ENCODE results near the gene CDH26. TPM values are rescaled to one million over a fixed set of nuclear protein-coding genes. Genes with fewer than 3 reads are reported as not detected.

CDH26 gene
- total and polyA plus RNA-seq, 9 of the 15 experiments (the other 6 are each of a cell fraction or from before 2014, with no cell fraction given), result 0.07 to 0.13 (median 0.10) TPM; not detected in 4

DNA sequence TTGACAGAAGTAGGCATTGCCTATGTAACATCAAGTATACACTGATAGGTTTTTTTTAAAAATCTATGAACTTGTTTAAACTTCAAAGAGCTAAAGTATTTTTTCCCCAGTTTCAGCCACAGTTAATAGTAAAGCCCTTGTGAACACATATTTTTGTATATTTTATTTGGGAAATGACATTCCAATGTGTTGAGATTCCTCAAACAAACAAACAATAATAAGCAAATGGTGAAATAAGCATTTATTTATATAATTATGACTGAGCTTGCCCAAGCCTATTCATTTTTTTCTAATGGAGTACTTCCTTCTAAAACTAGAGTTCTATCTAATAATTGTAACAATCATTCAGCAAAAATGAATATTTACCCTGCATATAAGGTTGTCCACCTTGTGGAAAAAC lies 37.3 kb upstream of the CDH26 start:
- in situ Hi-C loops (cut with MboI) (no loop called here), intact Hi-C loops (cut with micrococcal nuclease) (no loop called here)
- TF ChIP-seq EWSR1 (IDR thresholded peaks at IDR 0.05; ENCODE audit: borderline replicate concordance, low read depth, partially characterized antibody), result no peak
- TF ChIP-seq, protein P1, sequence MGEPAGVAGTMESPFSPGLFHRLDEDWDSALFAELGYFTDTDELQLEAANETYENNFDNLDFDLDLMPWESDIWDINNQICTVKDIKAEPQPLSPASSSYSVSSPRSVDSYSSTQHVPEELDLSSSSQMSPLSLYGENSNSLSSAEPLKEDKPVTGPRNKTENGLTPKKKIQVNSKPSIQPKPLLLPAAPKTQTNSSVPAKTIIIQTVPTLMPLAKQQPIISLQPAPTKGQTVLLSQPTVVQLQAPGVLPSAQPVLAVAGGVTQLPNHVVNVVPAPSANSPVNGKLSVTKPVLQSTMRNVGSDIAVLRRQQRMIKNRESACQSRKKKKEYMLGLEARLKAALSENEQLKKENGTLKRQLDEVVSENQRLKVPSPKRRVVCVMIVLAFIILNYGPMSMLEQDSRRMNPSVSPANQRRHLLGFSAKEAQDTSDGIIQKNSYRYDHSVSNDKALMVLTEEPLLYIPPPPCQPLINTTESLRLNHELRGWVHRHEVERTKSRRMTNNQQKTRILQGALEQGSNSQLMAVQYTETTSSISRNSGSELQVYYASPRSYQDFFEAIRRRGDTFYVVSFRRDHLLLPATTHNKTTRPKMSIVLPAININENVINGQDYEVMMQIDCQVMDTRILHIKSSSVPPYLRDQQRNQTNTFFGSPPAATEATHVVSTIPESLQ (CRISPR knock-in tag; IDR thresholded peaks at IDR 0.05), result no peak
- no peak for TF ChIP-seq PRPF4 (IDR thresholded peaks at IDR 0.05; ENCODE audit: insufficient read depth, low read depth, low read length, poor library complexity, severe bottlenecking)
- no peak for TF ChIP-seq PYGO2 (tag; IDR thresholded peaks at IDR 0.05)
- TF ChIP-seq HLTF (IDR thresholded peaks at IDR 0.05), result no peak
- TF ChIP-seq, protein P2, sequence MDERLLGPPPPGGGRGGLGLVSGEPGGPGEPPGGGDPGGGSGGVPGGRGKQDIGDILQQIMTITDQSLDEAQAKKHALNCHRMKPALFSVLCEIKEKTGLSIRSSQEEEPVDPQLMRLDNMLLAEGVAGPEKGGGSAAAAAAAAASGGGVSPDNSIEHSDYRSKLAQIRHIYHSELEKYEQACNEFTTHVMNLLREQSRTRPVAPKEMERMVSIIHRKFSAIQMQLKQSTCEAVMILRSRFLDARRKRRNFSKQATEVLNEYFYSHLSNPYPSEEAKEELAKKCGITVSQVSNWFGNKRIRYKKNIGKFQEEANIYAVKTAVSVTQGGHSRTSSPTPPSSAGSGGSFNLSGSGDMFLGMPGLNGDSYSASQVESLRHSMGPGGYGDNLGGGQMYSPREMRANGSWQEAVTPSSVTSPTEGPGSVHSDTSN (CRISPR knock-in tag; IDR thresholded peaks at IDR 0.05; ENCODE audit: low read depth), result no peak
- TF ChIP-seq, protein P2 (tag; conservative IDR thresholded peaks at IDR 0.05; ENCODE audit: low read depth), result no peak
- TF ChIP-seq FOS (IDR thresholded peaks at IDR 0.05; ENCODE audit: extremely low read depth, insufficient read length), result no peak
- no peak for TF ChIP-seq ETS2 (tag; IDR thresholded peaks at IDR 0.05; ENCODE audit: borderline replicate concordance, poor library complexity, severe bottlenecking)
- no peak for TF ChIP-seq ZEB2 (IDR thresholded peaks at IDR 0.05)
- TF ChIP-seq ZNF239 (CRISPR knock-in tag; IDR thresholded peaks at IDR 0.05), result no peak
- TF ChIP-seq, protein P3, sequence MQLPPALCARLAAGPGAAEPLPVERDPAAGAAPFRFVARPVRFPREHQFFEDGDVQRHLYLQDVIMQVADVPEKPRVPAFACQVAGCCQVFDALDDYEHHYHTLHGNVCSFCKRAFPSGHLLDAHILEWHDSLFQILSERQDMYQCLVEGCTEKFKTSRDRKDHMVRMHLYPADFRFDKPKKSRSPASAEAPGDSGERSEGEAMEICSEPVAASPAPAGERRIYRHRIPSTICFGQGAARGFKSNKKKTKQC (CRISPR knock-in tag; IDR thresholded peaks at IDR 0.05), result no peak
- TF ChIP-seq, protein P4, sequence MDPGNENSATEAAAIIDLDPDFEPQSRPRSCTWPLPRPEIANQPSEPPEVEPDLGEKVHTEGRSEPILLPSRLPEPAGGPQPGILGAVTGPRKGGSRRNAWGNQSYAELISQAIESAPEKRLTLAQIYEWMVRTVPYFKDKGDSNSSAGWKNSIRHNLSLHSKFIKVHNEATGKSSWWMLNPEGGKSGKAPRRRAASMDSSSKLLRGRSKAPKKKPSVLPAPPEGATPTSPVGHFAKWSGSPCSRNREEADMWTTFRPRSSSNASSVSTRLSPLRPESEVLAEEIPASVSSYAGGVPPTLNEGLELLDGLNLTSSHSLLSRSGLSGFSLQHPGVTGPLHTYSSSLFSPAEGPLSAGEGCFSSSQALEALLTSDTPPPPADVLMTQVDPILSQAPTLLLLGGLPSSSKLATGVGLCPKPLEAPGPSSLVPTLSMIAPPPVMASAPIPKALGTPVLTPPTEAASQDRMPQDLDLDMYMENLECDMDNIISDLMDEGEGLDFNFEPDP (CRISPR knock-in tag; IDR thresholded peaks at IDR 0.05), result no peak
- TF ChIP-seq DMBX1 (CRISPR knock-in tag; IDR thresholded peaks at IDR 0.05; ENCODE audit: borderline replicate concordance), result no peak
- no peak for TF ChIP-seq TSC22D4 (tag; IDR thresholded peaks at IDR 0.05)
- ChIA-PET CTCF (ENCODE audit: low intra/inter-chr PET ratio) (no interaction called here), POLR2A (no interaction called here)
- Histone ChIP-seq H2AFZ (ENCODE audit: low read depth, low read length) (no peak overlapping the region), H3K9me1 (ENCODE audit: control insufficient read depth, insufficient read depth, low read length) (no peaks in the 10 kb centered on the region), H3K27me3 (ENCODE audit: control insufficient read depth in 2 of 2, insufficient read depth in 2 of 2, low read length in 2 of 2) (no peaks in the 10 kb centered on the region), H3K27ac (ENCODE audit: extremely low read depth, low read depth, low read length) (no peak overlapping the region), H3K4me1 (replicated peaks in 1 of 2; ENCODE audit: control insufficient read depth in 2 of 2, insufficient read depth in 2 of 2, low read length in 2 of 2) (no peaks in the 10 kb centered on the region), H3K9me3 (replicated peaks; ENCODE audit: control insufficient read depth, insufficient read depth, low read depth, low read length) (no peaks in the 10 kb centered on the region), H3K36me3 (ENCODE audit: control insufficient read depth, insufficient read depth, low read length) (no peaks in the 10 kb centered on the region), H3K4me3 (no peak overlapping the region), H4K20me1 (replicated peaks; ENCODE audit: control insufficient read depth, insufficient read depth, low read length) (no peaks in the 10 kb centered on the region), H3K4me2 (ENCODE audit: insufficient read depth, low read length) (no peak overlapping the region), H3K9ac (ENCODE audit: insufficient read depth in 1 of 2, low read depth in 2 of 2, low read length in 2 of 2) (no peak overlapping the region), H3K79me2 (ENCODE audit: control insufficient read depth, insufficient read depth, low read length) (no peaks in the 10 kb centered on the region)
- BruUV-seq (replicated peaks), result no TSS peak
- FAIRE-seq (no peak), ATAC-seq (no peak), DNase-seq (ENCODE audit: extremely low read depth in 1 of 4, low spot score in 3 of 4) (no peak)
